ENCODE results near the gene PXYLP1.
"Not testable (repeated sequence)": the region's sequence is repeated elsewhere in the genome, so short reads cannot be mapped to it uniquely, and the experiment has no call there.

The PXYLP1 gene

DNA sequence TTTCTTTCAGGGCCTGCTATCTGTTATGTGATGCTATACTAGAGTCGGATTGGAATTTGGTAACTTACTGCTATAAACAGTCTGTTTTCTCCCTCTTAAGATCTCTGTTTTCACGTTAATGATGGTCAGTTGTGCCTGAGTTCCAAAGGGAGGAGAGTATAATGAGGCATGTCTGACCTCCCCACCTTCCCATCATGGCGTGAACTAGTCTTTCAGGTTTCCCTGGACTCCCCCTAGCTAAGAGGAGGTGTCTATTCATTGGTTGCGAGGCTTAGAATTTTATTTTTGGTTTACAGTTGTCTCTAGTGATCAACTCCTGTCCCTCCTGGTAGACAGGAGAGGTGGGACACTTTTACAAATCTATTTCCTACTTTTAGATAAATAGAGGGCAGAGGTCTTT lies 27.8 kb upstream of the PXYLP1 start:
- Histone ChIP-seq H3K23ac (ENCODE audit: low read length in 2 of 2) (no peak overlapping the region), H3K4me1 (ENCODE audit: control insufficient read depth, insufficient read depth, low read depth, low read length) (no peaks in the 10 kb centered on the region)

DNA sequence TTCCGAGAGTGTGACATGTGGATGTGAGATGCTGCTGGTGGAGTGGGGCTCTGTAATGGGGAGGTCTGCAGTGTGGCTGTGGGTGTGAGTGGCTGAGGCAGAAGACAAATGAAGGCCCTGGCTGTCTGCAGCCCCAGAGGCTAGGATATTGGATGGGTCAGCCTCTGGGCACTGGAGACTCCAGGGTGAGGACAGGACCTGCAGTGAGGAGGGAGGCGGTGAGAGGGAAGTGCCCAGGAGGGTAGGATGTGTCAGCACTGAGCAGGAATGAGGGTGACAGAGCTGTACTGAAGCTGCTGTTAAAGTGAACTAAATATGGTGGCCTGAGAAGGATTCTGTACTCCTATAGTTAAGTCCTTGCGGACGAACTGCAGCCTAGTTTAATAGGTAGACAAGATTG lies 27.3 kb upstream of the PXYLP1 start:
- no peak overlapping the region for H2BK15ac ChIP-seq (ENCODE audit: low read depth, poor library complexity, severe bottlenecking)
- H3K27me3 ChIP-seq (ENCODE audit: control insufficient read depth in 1 of 2, insufficient read depth in 1 of 2, low read length in 2 of 2), result peaks cover 16 to 20% of the 10 kb centered on the region in 2 experiments
- no peak overlapping the region for H3K4ac ChIP-seq (ENCODE audit: low read depth in 1 of 2, low read length in 2 of 2)
- no peak overlapping the region for H3K4me3 ChIP-seq (ENCODE audit: insufficient read depth in 1 of 2, low read depth in 1 of 2, low read length in 2 of 2)
- no peaks in the 10 kb centered on the region for H3K9me3 ChIP-seq (ENCODE audit: control insufficient read depth, low read length)
- no peak overlapping the region for H4K8ac ChIP-seq (ENCODE audit: low read length)
- no peak overlapping the region for H3K18ac ChIP-seq (ENCODE audit: low read depth in 1 of 2, low read length in 2 of 2)
- H2BK120ac ChIP-seq (ENCODE audit: low read depth, low read length), result no peak overlapping the region
- no peak overlapping the region for H3K14ac ChIP-seq (ENCODE audit: low read length in 2 of 2)
- DNase-seq, result no peak
- H4K91ac ChIP-seq (ENCODE audit: low read length), result no peak overlapping the region
- WGBS, result 72% methylated on average over 4 of the region's 4 CpGs
- H3K4me1 ChIP-seq (ENCODE audit: control insufficient read depth, insufficient read depth, low read depth, low read length), result no peaks in the 10 kb centered on the region
- H2AK5ac ChIP-seq (ENCODE audit: low read length, severe bottlenecking), result no peak overlapping the region
- H2AFZ ChIP-seq (ENCODE audit: low read depth, low read length), result no peak overlapping the region
- H2BK12ac ChIP-seq (ENCODE audit: low read length in 2 of 2), result no peak overlapping the region
- no peak overlapping the region for H2BK5ac ChIP-seq (ENCODE audit: low read depth, low read length, poor library complexity, severe bottlenecking)
- H3K27ac ChIP-seq (ENCODE audit: low read length, poor library complexity, severe bottlenecking), result no peak overlapping the region
- H3K4me2 ChIP-seq (ENCODE audit: low read length, poor library complexity, severe bottlenecking), result no peak overlapping the region
- H3K9ac ChIP-seq (ENCODE audit: low read length), result no peak overlapping the region
- H3K79me1 ChIP-seq (replicated peaks; ENCODE audit: low read length, poor library complexity, severe bottlenecking), result no peaks in the 10 kb centered on the region
- H3K36me3 ChIP-seq (ENCODE audit: control insufficient read depth in 1 of 2, insufficient read depth in 2 of 2, low read depth in 1 of 2, low read length in 2 of 2), result no peaks in the 10 kb centered on the region
- no peak overlapping the region for H3K23ac ChIP-seq (ENCODE audit: low read length in 2 of 2)

More for the DNA sequence above, 27.8 kb upstream of the PXYLP1 start:
- no peak overlapping the region for H4K91ac ChIP-seq (ENCODE audit: low read length)
- no peak overlapping the region for H2BK15ac ChIP-seq (ENCODE audit: low read depth, poor library complexity, severe bottlenecking)
- no peak overlapping the region for H2BK12ac ChIP-seq (ENCODE audit: low read length in 2 of 2)
- whole genome bisulfite sequencing, result 100% methylated on average over 1 of the region's 4 CpGs
- H3K36me3 ChIP-seq (ENCODE audit: control insufficient read depth in 1 of 2, insufficient read depth in 2 of 2, low read depth in 1 of 2, low read length in 2 of 2), result no peaks in the 10 kb centered on the region
- no peak overlapping the region for H3K18ac ChIP-seq (ENCODE audit: low read depth in 1 of 2, low read length in 2 of 2)
- H3K27me3 ChIP-seq (ENCODE audit: control insufficient read depth in 1 of 2, insufficient read depth in 1 of 2, low read length in 2 of 2), result peaks cover 16 to 20% of the 10 kb centered on the region in 2 experiments
- H3K14ac ChIP-seq (ENCODE audit: low read length in 2 of 2), result no peak overlapping the region
- H2AFZ ChIP-seq (ENCODE audit: low read depth, low read length), result no peak overlapping the region
- no peak overlapping the region for H3K27ac ChIP-seq (ENCODE audit: low read length, poor library complexity, severe bottlenecking)
- DNase-seq, result no peak
- H3K4me2 ChIP-seq (ENCODE audit: low read length, poor library complexity, severe bottlenecking), result no peak overlapping the region
- H3K79me1 ChIP-seq (replicated peaks; ENCODE audit: low read length, poor library complexity, severe bottlenecking), result no peaks in the 10 kb centered on the region
- H3K4ac ChIP-seq (ENCODE audit: low read depth in 1 of 2, low read length in 2 of 2), result no peak overlapping the region
- no peak overlapping the region for H3K9ac ChIP-seq (ENCODE audit: low read length)
- H2BK5ac ChIP-seq (ENCODE audit: low read depth, low read length, poor library complexity, severe bottlenecking), result no peak overlapping the region
- no peak overlapping the region for H3K4me3 ChIP-seq (ENCODE audit: insufficient read depth in 1 of 2, low read depth in 1 of 2, low read length in 2 of 2)
- no peaks in the 10 kb centered on the region for H3K9me3 ChIP-seq (ENCODE audit: control insufficient read depth, low read length)
- no peak overlapping the region for H2AK5ac ChIP-seq (ENCODE audit: low read length, severe bottlenecking)
- H4K8ac ChIP-seq (ENCODE audit: low read length), result no peak overlapping the region
- no peak overlapping the region for H2BK120ac ChIP-seq (ENCODE audit: low read depth, low read length)

DNA sequence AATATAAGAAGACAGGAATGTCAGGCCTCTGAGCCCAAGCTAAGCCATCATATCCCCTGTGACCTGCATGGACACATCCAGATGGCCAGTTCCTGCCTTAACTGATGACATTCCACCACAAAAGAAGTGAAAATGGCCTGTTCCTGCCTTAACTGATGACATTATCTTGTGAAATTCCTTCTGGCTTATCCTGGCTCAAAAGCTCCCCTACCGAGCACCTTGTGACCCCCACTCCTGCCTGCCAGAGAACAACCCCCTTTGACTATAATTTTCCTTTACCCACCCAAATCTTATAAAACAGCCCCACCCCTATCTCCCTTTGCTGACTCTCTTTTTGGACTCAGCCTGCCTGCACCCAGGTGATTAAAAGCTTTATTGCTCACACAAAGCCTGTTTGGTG lies 20.3 kb upstream of the PXYLP1 start:
- not testable (repeated sequence) for H3K27me3 ChIP-seq (ENCODE audit: control insufficient read depth in 1 of 2, insufficient read depth in 1 of 2, low read length in 2 of 2); H2AK5ac ChIP-seq (ENCODE audit: low read length, severe bottlenecking); DNase-seq; H3K9ac ChIP-seq (ENCODE audit: low read length); H2AFZ ChIP-seq (ENCODE audit: low read depth, low read length); H3K27ac ChIP-seq (ENCODE audit: low read length, poor library complexity, severe bottlenecking); H3K4me2 ChIP-seq (ENCODE audit: low read length, poor library complexity, severe bottlenecking); H3K4ac ChIP-seq (ENCODE audit: low read depth in 1 of 2, low read length in 2 of 2); H3K4me1 ChIP-seq (ENCODE audit: control insufficient read depth, insufficient read depth, low read depth, low read length); H2BK15ac ChIP-seq (ENCODE audit: low read depth, poor library complexity, severe bottlenecking); H3K23ac ChIP-seq (ENCODE audit: low read length in 2 of 2); H3K9me3 ChIP-seq (ENCODE audit: control insufficient read depth, low read length); H3K14ac ChIP-seq (ENCODE audit: low read length in 2 of 2); H2BK12ac ChIP-seq (ENCODE audit: low read length in 2 of 2); H3K4me3 ChIP-seq (ENCODE audit: insufficient read depth in 1 of 2, low read depth in 1 of 2, low read length in 2 of 2); H2BK120ac ChIP-seq (ENCODE audit: low read depth, low read length); H4K8ac ChIP-seq (ENCODE audit: low read length); H2BK5ac ChIP-seq (ENCODE audit: low read depth, low read length, poor library complexity, severe bottlenecking); H3K18ac ChIP-seq (ENCODE audit: low read depth in 1 of 2, low read length in 2 of 2); H3K36me3 ChIP-seq (ENCODE audit: control insufficient read depth in 1 of 2, insufficient read depth in 2 of 2, low read depth in 1 of 2, low read length in 2 of 2); H4K91ac ChIP-seq (ENCODE audit: low read length); H3K79me1 ChIP-seq (replicated peaks; ENCODE audit: low read length, poor library complexity, severe bottlenecking)
- 43% methylated on average over 1 of the region's 1 CpG for WGBS

DNA sequence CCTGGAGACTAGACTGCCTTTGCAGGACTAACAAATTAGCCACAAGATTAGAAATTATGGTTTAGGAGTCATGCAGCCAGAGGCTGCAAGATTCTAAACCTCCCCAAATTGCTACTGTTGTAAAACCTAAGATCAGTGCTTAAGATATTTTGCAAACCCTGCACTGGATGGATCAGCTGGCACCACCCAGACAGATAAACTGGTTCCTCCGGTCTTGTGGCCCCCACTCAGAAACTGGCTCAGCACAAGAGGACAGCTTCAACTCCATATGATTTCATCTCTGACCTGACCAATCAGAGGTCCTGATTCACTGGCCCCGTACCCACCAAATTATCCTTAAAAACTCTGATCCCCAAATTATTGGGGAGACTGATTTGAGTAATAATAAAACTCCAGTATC lies 19.5 kb upstream of the PXYLP1 start:
- H3K27ac ChIP-seq (ENCODE audit: low read length, poor library complexity, severe bottlenecking), result no peak overlapping the region
- no peaks in the 10 kb centered on the region for H3K36me3 ChIP-seq (ENCODE audit: control insufficient read depth in 1 of 2, insufficient read depth in 2 of 2, low read depth in 1 of 2, low read length in 2 of 2)
- no peak overlapping the region for H3K23ac ChIP-seq (ENCODE audit: low read length in 2 of 2)
- no peaks in the 10 kb centered on the region for H3K4me1 ChIP-seq (ENCODE audit: control insufficient read depth, insufficient read depth, low read depth, low read length)
- no peak for DNase-seq
- H2BK120ac ChIP-seq (ENCODE audit: low read depth, low read length), result no peak overlapping the region
- WGBS, result 87% methylated on average over 1 of the region's 2 CpGs
- H3K9ac ChIP-seq (ENCODE audit: low read length), result no peak overlapping the region
- no peak overlapping the region for H3K18ac ChIP-seq (ENCODE audit: low read depth in 1 of 2, low read length in 2 of 2)
- no peak overlapping the region for H2BK12ac ChIP-seq (ENCODE audit: low read length in 2 of 2)
- no peak overlapping the region for H2BK15ac ChIP-seq (ENCODE audit: low read depth, poor library complexity, severe bottlenecking)
- no peak overlapping the region for H2BK5ac ChIP-seq (ENCODE audit: low read depth, low read length, poor library complexity, severe bottlenecking)
- H2AFZ ChIP-seq (ENCODE audit: low read depth, low read length), result no peak overlapping the region
- H3K4me2 ChIP-seq (ENCODE audit: low read length, poor library complexity, severe bottlenecking), result no peak overlapping the region
- no peak overlapping the region for H3K4ac ChIP-seq (ENCODE audit: low read depth in 1 of 2, low read length in 2 of 2)
- no peak overlapping the region for H3K4me3 ChIP-seq (ENCODE audit: insufficient read depth in 1 of 2, low read depth in 1 of 2, low read length in 2 of 2)
- H4K91ac ChIP-seq (ENCODE audit: low read length), result no peak overlapping the region
- no peaks in the 10 kb centered on the region for H3K27me3 ChIP-seq (ENCODE audit: control insufficient read depth in 1 of 2, insufficient read depth in 1 of 2, low read length in 2 of 2)
- no peak overlapping the region for H3K14ac ChIP-seq (ENCODE audit: low read length in 2 of 2)
- H2AK5ac ChIP-seq (ENCODE audit: low read length, severe bottlenecking), result no peak overlapping the region
- no peaks in the 10 kb centered on the region for H3K9me3 ChIP-seq (ENCODE audit: control insufficient read depth, low read length)
- H4K8ac ChIP-seq (ENCODE audit: low read length), result no peak overlapping the region
- H3K79me1 ChIP-seq (replicated peaks; ENCODE audit: low read length, poor library complexity, severe bottlenecking), result no peaks in the 10 kb centered on the region
